HS-27A (cell line): ENCODE measurements around the gene TXNDC17.
"Not testable (repeated sequence)": the region's sequence is repeated elsewhere in the genome, so short reads cannot be mapped to it uniquely, and the experiment has no call there.

Source experiments
- DNase-seq: peaks from one replicate; pipeline ENCODE4 v3.0.0-alpha.2; 2012; ENCODE audit warnings: low read depth, missing footprints

TXNDC17 gene

DNA sequence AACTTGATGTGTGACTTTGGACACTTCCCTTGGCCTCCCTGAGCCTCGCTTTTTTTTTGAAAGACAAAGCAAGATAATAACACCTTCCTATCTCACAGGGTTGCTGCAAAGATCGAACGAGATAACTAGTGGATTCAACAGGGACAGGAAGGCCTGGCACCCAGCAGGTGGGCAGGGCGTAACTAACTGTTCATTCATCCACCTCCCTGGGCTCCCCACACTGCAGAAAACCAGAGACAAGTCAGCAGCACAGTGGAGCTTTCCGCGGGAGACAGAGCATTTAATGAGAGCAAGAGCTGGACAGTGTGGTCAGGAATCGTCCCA is 43.6 kb downstream of the TXNDC17 start:
- no peak for DNase-seq

DNA sequence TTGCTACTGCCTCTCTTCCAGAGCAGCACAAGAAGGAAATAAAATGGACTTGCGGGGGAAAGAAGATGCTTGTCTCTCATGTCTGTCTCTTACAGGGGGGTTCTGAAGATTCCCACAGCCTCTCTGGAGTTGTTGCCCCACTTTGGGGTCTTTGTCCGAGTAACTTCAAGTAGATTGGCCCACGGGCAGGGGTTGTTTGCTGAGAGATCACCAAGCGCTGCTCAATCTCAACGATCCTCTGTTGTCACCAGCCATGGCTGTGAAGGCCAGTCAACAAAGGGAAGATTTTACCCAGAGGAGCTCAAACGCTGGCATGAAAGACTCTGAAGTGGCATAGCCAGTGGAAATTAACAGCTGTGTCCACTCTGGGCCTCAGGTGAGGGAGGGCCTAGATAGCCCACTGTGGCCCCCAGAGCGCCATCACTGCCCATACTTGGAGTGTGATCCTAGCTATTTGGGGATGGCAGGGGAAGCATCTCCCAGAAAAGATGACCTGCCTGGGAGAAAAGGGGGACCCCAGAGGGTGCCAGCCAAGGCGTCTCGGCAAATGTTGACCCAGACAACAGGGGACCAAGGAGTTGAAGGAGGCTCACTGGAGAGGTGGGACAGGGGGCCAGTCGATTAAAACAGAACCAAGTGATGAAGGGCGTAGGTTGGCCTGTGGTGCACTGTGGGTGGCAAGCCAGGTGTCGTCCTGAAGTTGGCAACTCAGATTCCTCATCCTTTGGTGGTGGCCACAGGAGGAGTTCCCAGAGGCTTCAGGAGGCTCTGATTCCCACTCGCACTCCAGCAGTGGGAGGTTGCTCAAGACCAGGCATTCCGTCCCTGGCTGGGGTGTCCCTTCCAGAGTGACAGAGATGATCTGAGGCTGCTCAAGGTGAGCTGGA is 44.3 kb downstream of the TXNDC17 start:
- no peak for DNase-seq

DNA sequence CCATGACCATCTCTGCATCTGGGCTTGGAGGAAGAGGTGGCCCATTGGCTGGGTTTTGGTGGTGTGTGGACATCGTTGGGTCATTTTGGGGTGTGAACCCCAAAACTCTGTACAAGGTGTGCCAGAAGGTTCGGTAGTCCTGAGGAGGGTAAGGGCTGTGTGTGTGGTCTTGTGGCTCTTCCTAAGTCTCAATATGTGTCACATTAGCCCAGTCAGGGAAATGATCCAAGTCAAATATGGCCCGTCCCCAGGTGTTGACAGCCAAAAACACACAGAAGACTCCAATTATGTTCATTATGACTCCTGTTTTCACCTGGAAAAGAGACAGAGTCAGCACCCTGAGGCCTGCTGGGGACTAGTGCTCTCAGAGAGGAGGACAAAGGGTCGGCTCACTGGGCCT is 45.2 kb downstream of the TXNDC17 start:
- no peak for DNase-seq

DNA sequence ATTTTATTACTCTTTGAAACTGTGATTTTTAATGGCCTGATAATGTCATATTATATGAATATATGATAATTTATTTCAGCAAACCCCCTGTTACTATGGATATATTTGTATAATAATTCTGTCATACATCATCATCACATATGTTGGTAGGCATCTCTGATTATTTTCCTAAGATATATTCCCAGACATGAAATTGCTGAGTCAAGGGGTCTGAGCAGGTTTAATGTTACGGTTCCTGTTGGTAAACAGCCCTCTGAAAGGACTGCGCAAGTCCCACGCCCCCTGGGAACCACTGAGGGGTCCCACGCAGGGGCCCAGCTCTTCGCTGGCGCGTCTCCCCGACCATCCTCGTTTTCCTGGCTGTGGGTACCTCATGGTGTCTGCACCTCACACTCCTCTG is 48.1 kb downstream of the TXNDC17 start:
- DNase-seq = no peak

DNA sequence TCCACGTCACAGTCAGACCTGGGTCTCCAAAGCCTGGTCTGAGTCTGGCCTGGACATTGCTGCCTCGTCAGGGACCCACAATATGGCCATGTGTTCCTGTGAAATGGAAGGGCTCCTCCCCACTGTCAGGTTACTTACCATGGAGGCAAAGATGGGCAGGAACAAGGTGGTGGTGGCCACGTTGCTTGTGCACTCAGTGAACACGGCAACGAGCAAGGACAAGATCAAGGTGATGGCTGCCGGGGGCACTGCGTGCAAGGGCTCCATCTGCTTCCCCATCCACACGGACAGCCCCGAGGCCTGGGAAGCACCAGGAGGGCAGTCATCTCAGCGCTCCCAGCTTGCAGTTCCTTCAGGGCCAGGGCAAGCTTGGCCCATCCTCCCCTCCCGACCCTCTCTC is 49.8 kb downstream of the TXNDC17 start:
- no peak for DNase-seq

DNA sequence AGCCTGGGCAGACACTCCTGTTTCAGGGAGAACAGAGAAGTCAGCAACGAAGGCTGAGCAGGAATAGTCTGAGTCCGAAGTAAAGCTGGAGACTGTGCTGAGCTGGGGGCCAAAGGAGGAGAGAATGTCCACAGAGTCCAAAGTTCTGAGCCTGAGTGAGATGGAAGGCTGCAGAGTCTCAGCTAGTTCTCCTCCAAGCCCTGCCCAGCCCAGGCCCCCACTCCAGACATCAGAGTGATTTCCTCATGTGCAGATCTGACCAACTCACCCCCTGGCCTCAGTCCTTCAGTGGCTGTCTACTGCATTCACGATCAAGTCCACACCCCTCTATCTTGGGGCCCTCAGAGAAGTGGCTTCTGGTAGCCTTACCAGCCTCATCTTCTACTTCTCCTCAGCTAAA is 50.7 kb downstream of the TXNDC17 start:
- DNase-seq = no peak

DNA sequence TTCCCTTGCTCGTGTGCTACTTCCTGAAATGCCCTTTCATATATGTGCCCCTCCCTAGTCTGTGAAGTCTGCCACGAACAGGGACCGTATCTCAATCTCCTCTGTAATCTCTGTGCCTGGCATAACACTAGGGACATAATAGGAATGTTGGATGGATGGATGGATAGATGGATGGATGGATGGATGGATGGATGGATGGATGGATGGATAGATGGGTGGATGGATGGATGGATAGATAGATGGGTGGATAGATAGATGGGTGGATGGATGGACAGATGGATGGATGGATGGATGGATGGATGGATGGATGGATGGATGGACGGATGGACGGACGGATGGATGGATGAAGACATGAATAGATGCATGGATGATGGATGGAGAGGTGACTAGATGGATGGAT is 51.1 kb downstream of the TXNDC17 start:
- DNase-seq = not testable (repeated sequence)
